ENCODE results near the gene PYGO2.
A peak's percentile ranks its signal among the peaks of the same experiment; 100 is the strongest.

PYGO2 gene

GRCh38 chr1:154974808-154975408 is 13.3 kb upstream of the PYGO2 start:
- no peaks in the 10 kb centered on the region for H3K9me3 ChIP-seq
- no peak for TF ChIP-seq CTCF (IDR thresholded peaks at IDR 0.05; ENCODE audit: low read depth, low read length)
- peaks cover 26% of the 10 kb centered on the region for H3K4me1 ChIP-seq
- H3K36me3 ChIP-seq, result peaks cover 9% of the 10 kb centered on the region
- no peaks in the 10 kb centered on the region for H3K27me3 ChIP-seq
- H3K4me3 ChIP-seq (ENCODE audit: low read depth, low read length), result peak overlapping the region; percentile 85
- DNase-seq, result peak; percentile 94

GRCh38 chr1:154974102-154974807 is 12.7 kb upstream of the PYGO2 start, which contains the start of gene CKS1B:
CKS1B (plus strand) TSS chr1:154974681; CDS start chr1:154974746, 65 bp downstream.
- TF ChIP-seq CTCF (IDR thresholded peaks at IDR 0.05; ENCODE audit: low read depth, low read length), result no peak

GRCh38 chr1:154973344-154974101 is 11.9 kb upstream of the PYGO2 start:
- no peaks in the 10 kb centered on the region for H3K9me3 ChIP-seq
- peak; percentile 22; the same call in 1 of the 2 replicates for TF ChIP-seq CTCF (IDR thresholded peaks at IDR 0.05; ENCODE audit: low read depth, low read length)
- H3K27me3 ChIP-seq, result no peaks in the 10 kb centered on the region
- peak; percentile 97 for DNase-seq
- peaks cover 26% of the 10 kb centered on the region for H3K4me1 ChIP-seq
- peak overlapping the region; percentile 85 for H3K4me3 ChIP-seq (ENCODE audit: low read depth, low read length)
- H3K36me3 ChIP-seq, result no peaks in the 10 kb centered on the region; the same call in 1 of the 2 replicates

More at GRCh38 chr1:154974102-154974807, 12.7 kb upstream of the PYGO2 start, which contains the start of gene CKS1B:
- no peaks in the 10 kb centered on the region for H3K27me3 ChIP-seq
- peak; percentile 98 for DNase-seq
- peaks cover 24% of the 10 kb centered on the region for H3K4me1 ChIP-seq
- H3K36me3 ChIP-seq, result peaks cover 3% of the 10 kb centered on the region
- peak within 1 kb of the TSS; percentile 85 for H3K4me3 ChIP-seq (ENCODE audit: low read depth, low read length)
- H3K9me3 ChIP-seq, result no peaks in the 10 kb centered on the region

GRCh38 chr1:154972517-154973343 is 11.1 kb upstream of the PYGO2 start:
- no peak for TF ChIP-seq CTCF (IDR thresholded peaks at IDR 0.05; ENCODE audit: low read depth, low read length)
- Histone ChIP-seq H3K4me3 (ENCODE audit: low read depth, low read length) (peak overlapping the region; percentile 85; the same call in 1 of the 2 replicates), H3K4me1 (peaks cover 27% of the 10 kb centered on the region), H3K9me3 (no peaks in the 10 kb centered on the region), H3K36me3 (peaks cover 8% of the 10 kb centered on the region), H3K27me3 (no peaks in the 10 kb centered on the region)
- DNase-seq, result no peak

GRCh38 chr1:154972213-154972516 is 10.6 kb upstream of the PYGO2 start:
- no peak for TF ChIP-seq CTCF (IDR thresholded peaks at IDR 0.05; ENCODE audit: low read depth, low read length)
- peaks cover 14% of the 10 kb centered on the region for H3K36me3 ChIP-seq
- no peak overlapping the region for H3K4me3 ChIP-seq (ENCODE audit: low read depth, low read length)
- peaks cover 21% of the 10 kb centered on the region for H3K4me1 ChIP-seq
- no peaks in the 10 kb centered on the region for H3K27me3 ChIP-seq
- no peaks in the 10 kb centered on the region for H3K9me3 ChIP-seq
- DNase-seq, result no peak
